Osteoblast (primary cell): ENCODE measurements around the gene ZBP1. TPM values are rescaled to one million over a fixed set of nuclear protein-coding genes. Genes with fewer than 3 reads are reported as not detected.
A peak's percentile ranks its signal among the peaks of the same experiment; 100 is the strongest.

Experiments
- DNase-seq: peaks from one replicate; pipeline ENCODE4 v3.0.0; 2011; ENCODE audit warnings: low spot score, mixed read lengths; ENCODE audit not compliant: insufficient read length; ENCODE audit errors: missing footprints
- H2AFZ ChIP-seq: 2 replicates; pipeline ENCODE4 v1.6.0; 2011; ENCODE audit warnings: mild to moderate bottlenecking, low read length
- H3K27ac ChIP-seq: 2 replicates; pipeline ENCODE4 v1.5.1; 2011; ENCODE audit warnings: mild to moderate bottlenecking, low read depth, low read length, moderate library complexity
- H3K27me3 ChIP-seq: 2 replicates; pipeline ENCODE4 v1.6.0; 2012; ENCODE audit warnings: mild to moderate bottlenecking, control low read depth, inconsistent platforms, low read length, moderate library complexity; ENCODE audit not compliant: insufficient read depth
- H3K36me3 ChIP-seq: 2 replicates; pipeline ENCODE4 v1.5.1; 2011; ENCODE audit warnings: mild to moderate bottlenecking, low read length, control low read depth, moderate library complexity; ENCODE audit not compliant: insufficient read depth
- H3K4me1 ChIP-seq: 2 replicates; pipeline ENCODE4 v1.5.1; 2011; ENCODE audit warnings: mild to moderate bottlenecking, low read length, control low read depth, moderate library complexity; ENCODE audit not compliant: insufficient read depth
- H3K4me2 ChIP-seq: 2 replicates; pipeline ENCODE4 v1.6.0; 2011; ENCODE audit warnings: mild to moderate bottlenecking, low read length; ENCODE audit not compliant: insufficient read depth
- H3K4me3 ChIP-seq: fragments of 200-600 bp; sonication (generic); 3 replicates; pipeline ENCODE4 v1.5.1; 2012; ENCODE audit warnings: mild to moderate bottlenecking, low read length, inconsistent platforms; ENCODE audit not compliant: insufficient read depth
- H3K79me2 ChIP-seq: 2 replicates; pipeline ENCODE4 v1.6.0; 2012; ENCODE audit warnings: mild to moderate bottlenecking, low read length, control low read depth, inconsistent platforms; ENCODE audit not compliant: insufficient read depth
- H3K9me3 ChIP-seq: 2 replicates; pipeline ENCODE4 v1.5.1; 2011; ENCODE audit warnings: low read depth, low read length, control low read depth
- H4K20me1 ChIP-seq: 2 replicates; pipeline ENCODE4 v1.6.0; 2012; ENCODE audit warnings: mild to moderate bottlenecking, low read length, control low read depth; ENCODE audit not compliant: insufficient read depth
- total RNA-seq: library from RNA; depleted of rRNA; stranded (reverse); fragments of >200 nt; gene quantifications from 2 replicates; pipeline ENCODE4 v1.2.3, GENCODE V29; 2012
- TF ChIP-seq, protein P1 (sequence below): IDR thresholded peaks from 2 replicates; pipeline ENCODE4 v1.5.1; 2011; ENCODE audit warnings: mild to moderate bottlenecking, low read depth, low read length, moderate library complexity; ENCODE audit errors: extremely low read depth

The ZBP1 gene
- total RNA-seq, 1 donor = not detected

DNA sequence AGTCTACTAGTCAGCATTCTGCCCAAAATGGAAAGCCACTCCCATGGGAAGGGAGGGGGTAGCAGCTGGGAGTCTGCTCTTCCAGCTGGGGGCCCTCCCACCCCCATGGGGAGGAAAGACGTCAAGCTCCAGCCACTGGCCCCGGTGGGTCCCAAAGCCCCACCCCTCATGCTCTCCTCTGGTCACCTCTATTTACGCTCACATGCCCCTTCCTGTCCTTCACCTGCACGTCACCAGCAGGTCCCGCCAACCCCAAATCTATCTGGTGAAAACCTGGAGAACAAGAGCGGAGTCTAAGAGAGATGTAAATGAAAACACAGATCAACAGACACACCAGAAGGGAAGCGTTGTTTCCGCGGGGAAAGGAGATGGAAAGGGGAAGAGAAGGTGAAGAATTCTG is 30.0 kb upstream of the ZBP1 start:
- H3K79me2 ChIP-seq = no peaks in the 10 kb centered on the region
- peaks cover 13% of the 10 kb centered on the region for H3K36me3 ChIP-seq
- H4K20me1 ChIP-seq = peaks cover 9% of the 10 kb centered on the region
- no peak overlapping the region for H3K4me2 ChIP-seq
- no peak overlapping the region for H3K27ac ChIP-seq
- no peaks in the 10 kb centered on the region for H3K4me1 ChIP-seq
- H3K9me3 ChIP-seq = no peaks in the 10 kb centered on the region
- peak; percentile 87 for DNase-seq
- TF ChIP-seq, protein P1, sequence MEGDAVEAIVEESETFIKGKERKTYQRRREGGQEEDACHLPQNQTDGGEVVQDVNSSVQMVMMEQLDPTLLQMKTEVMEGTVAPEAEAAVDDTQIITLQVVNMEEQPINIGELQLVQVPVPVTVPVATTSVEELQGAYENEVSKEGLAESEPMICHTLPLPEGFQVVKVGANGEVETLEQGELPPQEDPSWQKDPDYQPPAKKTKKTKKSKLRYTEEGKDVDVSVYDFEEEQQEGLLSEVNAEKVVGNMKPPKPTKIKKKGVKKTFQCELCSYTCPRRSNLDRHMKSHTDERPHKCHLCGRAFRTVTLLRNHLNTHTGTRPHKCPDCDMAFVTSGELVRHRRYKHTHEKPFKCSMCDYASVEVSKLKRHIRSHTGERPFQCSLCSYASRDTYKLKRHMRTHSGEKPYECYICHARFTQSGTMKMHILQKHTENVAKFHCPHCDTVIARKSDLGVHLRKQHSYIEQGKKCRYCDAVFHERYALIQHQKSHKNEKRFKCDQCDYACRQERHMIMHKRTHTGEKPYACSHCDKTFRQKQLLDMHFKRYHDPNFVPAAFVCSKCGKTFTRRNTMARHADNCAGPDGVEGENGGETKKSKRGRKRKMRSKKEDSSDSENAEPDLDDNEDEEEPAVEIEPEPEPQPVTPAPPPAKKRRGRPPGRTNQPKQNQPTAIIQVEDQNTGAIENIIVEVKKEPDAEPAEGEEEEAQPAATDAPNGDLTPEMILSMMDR = no peak
- no peak overlapping the region for H2AFZ ChIP-seq
- no peaks in the 10 kb centered on the region for H3K27me3 ChIP-seq
- H3K4me3 ChIP-seq = no peak overlapping the region

DNA sequence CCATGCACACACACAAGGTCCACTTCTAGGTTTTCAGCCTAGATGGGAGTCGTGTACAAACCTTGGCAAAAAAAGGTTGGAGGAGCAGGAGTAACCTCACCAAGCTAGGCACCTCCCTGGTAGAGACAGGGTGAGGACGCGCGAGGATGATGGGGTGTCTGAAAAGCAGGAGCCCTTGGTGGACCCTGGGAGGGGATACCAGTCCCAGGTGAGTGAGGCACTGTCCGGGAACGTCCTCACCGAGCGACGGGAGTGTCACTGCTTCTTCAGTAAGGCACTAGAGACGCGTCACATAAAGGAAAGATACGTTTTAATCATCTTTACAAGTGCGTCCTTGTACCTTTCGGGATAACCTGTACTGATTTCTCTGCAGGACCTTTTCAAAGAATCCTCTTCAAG is 29.4 kb upstream of the ZBP1 start:
- Histone ChIP-seq H3K4me2 (no peak overlapping the region), H3K4me1 (no peaks in the 10 kb centered on the region), H4K20me1 (peaks cover 6% of the 10 kb centered on the region), H2AFZ (no peak overlapping the region), H3K4me3 (no peak overlapping the region), H3K27ac (no peak overlapping the region), H3K79me2 (no peaks in the 10 kb centered on the region), H3K27me3 (no peaks in the 10 kb centered on the region), H3K9me3 (no peaks in the 10 kb centered on the region), H3K36me3 (peaks cover 13% of the 10 kb centered on the region)
- peak; percentile 69 for DNase-seq
- TF ChIP-seq, protein P1 = no peak

DNA sequence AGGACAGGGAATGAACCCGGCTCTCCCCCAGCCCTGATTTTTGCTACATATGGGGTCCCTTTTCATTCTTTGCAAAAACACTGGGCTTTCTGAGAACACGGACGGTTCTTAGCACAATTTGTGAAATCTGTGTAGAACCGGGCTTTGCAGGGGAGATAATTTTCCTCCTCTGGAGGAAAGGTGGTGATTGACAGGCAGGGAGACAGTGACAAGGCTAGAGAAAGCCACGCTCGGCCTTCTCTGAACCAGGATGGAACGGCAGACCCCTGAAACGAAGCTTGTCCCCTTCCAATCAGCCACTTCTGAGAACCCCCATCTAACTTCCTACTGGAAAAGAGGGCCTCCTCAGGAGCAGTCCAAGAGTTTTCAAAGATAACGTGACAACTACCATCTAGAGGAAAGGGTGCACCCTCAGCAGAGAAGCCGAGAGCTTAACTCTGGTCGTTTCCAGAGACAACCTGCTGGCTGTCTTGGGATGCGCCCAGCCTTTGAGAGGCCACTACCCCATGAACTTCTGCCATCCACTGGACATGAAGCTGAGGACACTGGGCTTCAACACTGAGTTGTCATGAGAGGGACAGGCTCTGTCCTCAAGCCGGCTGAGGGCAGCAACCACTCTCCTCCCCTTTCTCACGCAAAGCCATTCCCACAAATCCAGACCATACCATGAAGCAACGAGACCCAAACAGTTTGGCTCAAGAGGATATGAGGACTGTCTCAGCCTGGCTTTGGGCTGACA is 28.8 kb upstream of the ZBP1 start:
- H3K36me3 ChIP-seq = peaks cover 13% of the 10 kb centered on the region
- no peak overlapping the region for H3K4me3 ChIP-seq
- no peaks in the 10 kb centered on the region for H3K9me3 ChIP-seq
- peaks cover 3% of the 10 kb centered on the region for H4K20me1 ChIP-seq
- TF ChIP-seq, protein P1 = no peak
- no peak overlapping the region for H3K4me2 ChIP-seq
- no peak overlapping the region for H2AFZ ChIP-seq
- no peaks in the 10 kb centered on the region for H3K4me1 ChIP-seq
- H3K79me2 ChIP-seq = no peaks in the 10 kb centered on the region
- H3K27me3 ChIP-seq = no peaks in the 10 kb centered on the region
- no peak overlapping the region for H3K27ac ChIP-seq
- peak; percentile 76 for DNase-seq

DNA sequence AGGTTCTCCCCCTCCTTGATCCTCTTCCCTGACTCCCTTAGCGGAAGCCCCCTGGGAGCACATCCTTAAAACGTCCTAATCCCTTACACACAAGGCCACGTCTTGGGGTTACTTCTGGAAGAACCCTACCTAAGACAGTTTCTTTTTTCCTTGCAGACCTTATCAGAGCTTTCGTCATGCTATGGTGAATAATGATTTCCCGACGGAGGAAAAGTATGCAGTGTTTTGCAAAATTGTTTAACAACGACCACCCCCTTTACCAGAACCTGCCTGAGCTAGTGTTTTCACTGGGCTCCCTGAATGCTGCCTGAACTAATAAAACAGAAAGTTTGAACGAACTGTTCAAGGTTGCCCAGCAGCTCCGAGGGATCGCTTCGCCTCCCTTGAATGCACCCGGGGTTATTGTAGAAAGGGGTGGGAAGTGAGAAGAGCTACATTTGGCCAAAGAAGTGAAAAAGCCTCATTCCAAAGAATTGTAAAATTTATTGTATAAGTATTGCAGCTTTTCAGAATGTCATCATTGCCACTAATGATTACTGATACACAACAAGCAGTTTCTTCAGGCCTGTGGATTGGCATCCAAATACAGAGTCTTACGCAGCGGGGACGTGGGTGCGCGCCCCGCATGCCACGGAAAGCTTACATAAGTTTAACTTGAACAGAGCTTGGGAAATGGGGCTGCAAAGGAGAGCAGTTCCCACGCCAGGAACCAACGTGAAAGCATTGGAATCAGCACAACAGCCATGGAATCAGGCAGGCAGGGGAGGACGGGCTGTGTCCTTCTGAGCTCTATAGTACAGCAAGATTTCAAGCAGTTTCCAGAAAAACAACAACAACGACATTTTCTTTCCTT is 27.9 kb upstream of the ZBP1 start:
- Histone ChIP-seq H3K9me3 (no peaks in the 10 kb centered on the region), H3K27me3 (no peaks in the 10 kb centered on the region), H3K36me3 (peaks cover 13% of the 10 kb centered on the region), H3K4me2 (no peak overlapping the region), H3K4me3 (no peak overlapping the region), H3K27ac (no peak overlapping the region), H3K79me2 (no peaks in the 10 kb centered on the region), H3K4me1 (no peaks in the 10 kb centered on the region), H2AFZ (no peak overlapping the region), H4K20me1 (no peaks in the 10 kb centered on the region)
- TF ChIP-seq, protein P1 = no peak
- peak; percentile 69 for DNase-seq
